Large intestine (tissue), 3 donors: Measurements from ENCODE around the gene PIK3AP1. TPM values are rescaled to one million over a fixed set of nuclear protein-coding genes. Genes with fewer than 3 reads are reported as not detected.

Source experiments
- DNase-seq, 2 donors: peaks; one replicate each; pipeline versions ENCODE4 v3.0.0 to v3.0.0-alpha.2; 2013
- H3K27ac ChIP-seq: one replicate; pipeline ENCODE4 v1.5.1; 2013; ENCODE audit warnings: low read length
- H3K27me3 ChIP-seq: 2 replicates; pipeline ENCODE4 v1.6.1; 2013; ENCODE audit warnings: low read length; ENCODE audit not compliant: control insufficient read depth, insufficient read depth
- H3K36me3 ChIP-seq: 2 replicates; pipeline ENCODE4 v1.6.1; 2013; ENCODE audit warnings: low read length; ENCODE audit not compliant: control insufficient read depth, insufficient read depth
- H3K4me1 ChIP-seq: one replicate; pipeline ENCODE4 v1.6.1; 2013; ENCODE audit warnings: low read length; ENCODE audit not compliant: control insufficient read depth, insufficient read depth
- H3K4me3 ChIP-seq: one replicate; pipeline ENCODE4 v1.5.1; 2013; ENCODE audit warnings: low read length
- H3K9me3 ChIP-seq: one replicate; pipeline ENCODE4 v1.6.1; 2013; ENCODE audit warnings: mild to moderate bottlenecking, low read depth, low read length, moderate library complexity; ENCODE audit not compliant: control insufficient read depth
- WGBS: methylation state at CpG from one replicate; pipeline ENCODE4 v1.1.5; 2013; ENCODE audit warnings: low lambda C conversion rate; ENCODE audit not compliant: insufficient coverage; 5-methylcytosine and 5-hydroxymethylcytosine counted together
- polyA plus RNA-seq: library from polyadenylated mRNA; unstranded; fragments of 120-200 nt; gene quantifications from one replicate; pipeline ENCODE4 v1.2.1, GENCODE V29; 2013

PIK3AP1 gene
- polyA plus RNA-seq, 1 donor: 5.7 TPM

DNA sequence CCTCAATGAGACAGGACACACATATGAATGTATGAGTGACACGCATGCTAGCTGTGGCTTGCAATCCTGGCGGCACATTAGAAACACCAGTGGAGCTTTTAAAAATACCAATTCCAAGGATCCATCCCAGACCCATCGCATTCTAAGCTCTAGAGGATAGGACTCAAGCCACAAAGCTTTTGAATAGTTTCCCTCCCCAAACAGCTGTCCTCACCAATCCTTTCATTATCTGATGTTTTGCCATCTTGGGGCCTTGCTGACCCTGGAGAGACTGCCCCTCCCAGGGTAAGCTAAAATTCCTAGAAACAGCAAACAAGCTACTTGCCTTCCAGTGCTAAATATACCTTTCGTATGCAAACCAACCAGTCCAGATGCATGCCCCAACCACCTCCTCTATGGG lies 124.6 kb downstream of the PIK3AP1 start:
- Histone ChIP-seq H3K9me3 (no peaks in the 10 kb centered on the region), H3K27ac (no peak overlapping the region), H3K27me3 (no peaks in the 10 kb centered on the region), H3K36me3 (no peaks in the 10 kb centered on the region), H3K4me1 (peaks cover 40% of the 10 kb centered on the region), H3K4me3 (no peak overlapping the region)
- no peak for DNase-seq
- WGBS: no CpG with 5 or more reads among the region's 4 CpGs

DNA sequence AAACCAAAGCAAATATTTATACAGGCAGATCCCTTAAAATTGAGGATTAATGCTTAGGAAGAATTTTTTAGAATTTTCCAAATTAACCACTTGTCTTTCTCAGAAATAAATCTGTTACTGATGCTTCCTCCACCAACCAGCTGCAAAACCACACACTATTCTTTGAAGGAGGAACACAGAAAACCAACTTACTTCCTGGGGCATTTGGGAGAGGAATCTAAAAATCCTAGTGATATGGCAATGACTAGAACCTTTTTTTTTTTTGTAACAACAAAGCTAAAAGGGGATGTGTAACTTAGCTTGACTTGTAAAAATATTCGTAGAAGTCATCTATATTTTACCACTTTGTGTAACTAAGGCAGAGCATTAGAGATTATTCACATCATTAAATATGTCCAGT lies 128.4 kb downstream of the PIK3AP1 start:
- no CpG with 5 or more reads among the region's 1 CpG for WGBS
- Histone ChIP-seq H3K9me3 (no peaks in the 10 kb centered on the region), H3K4me3 (no peak overlapping the region), H3K27ac (no peak overlapping the region), H3K36me3 (no peaks in the 10 kb centered on the region), H3K4me1 (peaks cover 37% of the 10 kb centered on the region), H3K27me3 (no peaks in the 10 kb centered on the region)
- no peak for DNase-seq

DNA sequence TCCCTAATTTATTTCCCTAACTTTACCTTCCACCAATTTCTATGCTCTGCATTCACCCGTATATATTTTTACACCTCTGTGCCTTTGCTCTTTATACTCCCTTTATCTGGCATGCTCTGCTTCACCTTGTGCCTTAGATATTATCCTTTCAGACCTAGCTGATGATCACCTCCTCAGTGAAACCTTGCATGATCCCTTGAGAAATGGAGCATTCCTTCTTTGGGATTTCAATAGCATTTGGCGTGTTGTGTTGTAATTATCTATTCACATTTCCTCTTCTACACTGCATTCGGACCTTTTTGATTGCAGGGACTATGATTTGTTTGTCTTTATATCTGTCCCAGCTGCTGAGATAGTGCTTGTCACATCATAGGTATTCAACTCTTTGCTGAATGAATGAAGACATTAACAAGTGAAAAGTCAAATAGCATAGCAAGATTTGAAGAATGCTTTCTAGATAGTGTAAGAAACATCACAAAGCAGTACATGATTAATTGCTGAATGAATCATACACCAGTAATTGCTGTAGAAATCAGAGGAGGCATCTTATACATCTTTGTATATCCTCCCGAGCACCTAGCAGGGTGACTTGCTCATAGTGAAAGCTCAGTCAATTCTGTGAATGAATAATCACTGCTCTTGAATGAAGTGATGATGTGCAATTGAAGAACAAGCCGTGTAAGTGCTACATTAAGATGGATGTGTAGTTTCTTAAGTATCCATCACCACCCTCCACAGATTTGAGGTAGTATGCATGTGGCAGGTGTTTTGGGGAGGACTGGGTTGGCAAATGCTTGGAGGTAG lies 131.5 kb downstream of the PIK3AP1 start:
- Histone ChIP-seq H3K36me3 (no peaks in the 10 kb centered on the region), H3K27me3 (no peaks in the 10 kb centered on the region), H3K27ac (peak overlapping the region; percentile 94), H3K4me3 (no peak overlapping the region), H3K9me3 (no peaks in the 10 kb centered on the region), H3K4me1 (peaks cover 25% of the 10 kb centered on the region)
- 20% methylated on average over 1 of the region's 5 CpGs for WGBS
- DNase-seq: peak in 1 of 2 donors; percentile 54

DNA sequence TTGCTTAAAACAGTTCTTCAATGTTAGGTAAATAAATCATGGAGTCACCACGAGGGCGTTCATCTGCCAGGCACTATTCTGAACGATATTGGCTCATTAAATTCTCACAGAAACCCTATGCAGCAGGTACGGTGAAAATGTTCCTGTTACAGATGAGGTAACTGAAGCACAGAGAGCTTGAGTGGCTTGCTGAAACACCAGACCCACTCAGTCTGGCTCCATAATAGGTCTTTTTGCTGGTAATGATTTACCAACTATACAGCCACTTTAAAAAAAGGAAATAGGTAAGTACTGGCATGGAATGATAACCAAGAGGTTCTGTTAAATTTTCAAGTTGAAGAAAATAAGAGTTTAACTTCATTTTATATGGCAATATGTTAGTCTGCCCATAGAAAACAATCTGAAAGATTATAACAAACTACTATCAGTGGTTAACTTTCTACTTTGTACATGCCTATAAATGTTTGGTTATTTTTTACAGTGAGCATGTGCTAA lies 132.2 kb downstream of the PIK3AP1 start:
- Histone ChIP-seq H3K36me3 (no peaks in the 10 kb centered on the region), H3K4me3 (peak overlapping the region; percentile 68), H3K27me3 (no peaks in the 10 kb centered on the region), H3K27ac (peak overlapping the region; percentile 94), H3K9me3 (no peaks in the 10 kb centered on the region), H3K4me1 (peaks cover 25% of the 10 kb centered on the region)
- 0% methylated on average over 1 of the region's 4 CpGs for WGBS
- peak in 1 of 2 donors; percentile 77 for DNase-seq

- Histone ChIP-seq H3K9me3 (no peaks in the 10 kb centered on the region), H3K27ac (peak overlapping the region; percentile 94), H3K4me3 (peak overlapping the region; percentile 68), H3K27me3 (no peaks in the 10 kb centered on the region), H3K4me1 (peaks cover 25% of the 10 kb centered on the region), H3K36me3 (no peaks in the 10 kb centered on the region)
- 10% methylated on average over 2 of the region's 25 CpGs for WGBS
- peak in 1 of 2 donors; percentile 84 for DNase-seq
Observed at GRCh38 chr10:96587264-96588059, 132.9 kb downstream of the PIK3AP1 start.

DNA sequence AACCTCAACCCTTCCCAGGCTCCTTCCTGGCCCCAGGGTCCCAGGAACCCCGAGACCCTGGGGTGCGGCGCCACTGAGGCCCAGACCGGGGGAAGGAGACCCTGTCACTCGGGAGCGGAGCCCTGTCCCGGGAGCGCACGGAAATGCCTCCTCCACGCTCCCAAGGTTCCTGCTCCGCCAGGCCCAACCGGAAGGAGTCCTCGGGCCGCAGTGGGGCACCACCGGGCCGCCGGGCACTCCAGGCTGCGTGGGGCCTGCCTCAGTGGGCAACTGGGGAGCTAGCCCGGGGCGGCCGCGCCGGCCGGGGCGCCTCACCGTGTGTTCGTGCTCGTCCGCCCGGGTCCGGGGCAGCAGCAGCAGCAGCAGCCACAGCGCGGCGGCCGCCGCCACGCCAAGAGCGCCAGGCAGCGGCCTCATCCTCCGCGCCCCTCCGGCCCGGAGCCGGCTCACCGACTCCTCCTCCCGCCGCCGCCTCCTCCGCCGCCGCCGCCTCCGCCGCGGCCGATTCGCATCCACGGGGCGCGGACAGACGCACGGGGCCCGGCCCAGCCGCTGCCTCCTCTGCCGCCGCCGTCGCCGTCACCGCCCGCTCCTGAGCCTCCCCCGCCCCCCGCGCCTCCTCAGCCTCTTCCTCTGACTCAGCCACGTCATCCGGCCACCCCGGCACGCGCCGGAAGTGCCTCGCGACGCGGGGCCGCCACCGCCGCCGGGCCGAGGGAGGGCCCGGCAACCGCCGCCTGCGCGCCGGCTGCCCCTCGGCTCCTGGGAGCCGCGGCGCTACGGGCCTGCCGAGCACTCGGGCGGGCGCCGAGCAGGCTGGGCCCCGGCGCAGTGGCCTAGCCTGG lies 133.7 kb downstream of the PIK3AP1 start, which contains the start of gene TM9SF3:
TM9SF3 (minus strand) TSS at position 594 of the 845 bp plus-strand sequence; CDS start at position 417, 177 bp downstream.
- Histone ChIP-seq H3K9me3 (no peaks in the 10 kb centered on the region), H3K4me1 (peaks cover 33% of the 10 kb centered on the region)
- WGBS: no CpG with 5 or more reads among the region's 107 CpGs

GRCh38 chr10:96585736-96586418 lies 134.4 kb downstream of the PIK3AP1 start:
- WGBS: no CpG with 5 or more reads among the region's 20 CpGs
- peak in 1 of 2 donors; percentile 48 for DNase-seq
- peaks cover 38% of the 10 kb centered on the region for H3K4me1 ChIP-seq
- H3K4me3 ChIP-seq: peak overlapping the region; percentile 96
- H3K9me3 ChIP-seq: no peaks in the 10 kb centered on the region
- H3K27me3 ChIP-seq: no peaks in the 10 kb centered on the region
- peak overlapping the region; percentile 98 for H3K27ac ChIP-seq
- H3K36me3 ChIP-seq: no peaks in the 10 kb centered on the region

More for the DNA sequence above, 133.7 kb downstream of the PIK3AP1 start, which contains the start of gene TM9SF3:
- peak within 1 kb of the TSS; percentile 96 for H3K4me3 ChIP-seq
- peak; percentile 89 to 94 for DNase-seq
- no peaks in the 10 kb centered on the region for H3K36me3 ChIP-seq
- H3K27me3 ChIP-seq: no peaks in the 10 kb centered on the region
- H3K27ac ChIP-seq: peak within 1 kb of the TSS; percentile 98

DNA sequence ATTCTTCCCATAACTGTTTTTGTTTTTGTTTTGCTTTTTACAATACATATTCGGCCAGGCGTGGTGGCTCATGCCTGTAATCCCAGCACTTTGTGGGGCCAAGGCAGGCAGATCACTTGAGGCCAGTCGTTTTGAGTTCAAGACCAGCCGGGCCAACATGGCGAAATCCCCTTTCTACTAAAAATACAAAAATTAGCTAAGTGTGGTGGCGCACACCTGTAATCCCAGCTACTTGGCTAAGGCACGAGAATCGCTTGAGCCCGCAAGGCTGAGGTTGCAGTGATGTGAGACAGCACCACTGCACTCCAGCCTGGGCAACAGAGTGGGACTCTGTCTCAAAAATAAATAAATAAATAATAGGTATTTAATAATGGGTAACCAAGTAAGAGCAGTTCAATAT lies 135.8 kb downstream of the PIK3AP1 start:
- Histone ChIP-seq H3K27me3 (no peaks in the 10 kb centered on the region), H3K4me3 (peak overlapping the region; percentile 96), H3K4me1 (peaks cover 42% of the 10 kb centered on the region), H3K27ac (no peak overlapping the region), H3K9me3 (no peaks in the 10 kb centered on the region), H3K36me3 (no peaks in the 10 kb centered on the region)
- no CpG with 5 or more reads among the region's 9 CpGs for WGBS
- no peak for DNase-seq

GRCh38 chr10:96584035-96584434 lies 136.3 kb downstream of the PIK3AP1 start:
- Histone ChIP-seq H3K27me3 (no peaks in the 10 kb centered on the region), H3K4me3 (no peak overlapping the region), H3K27ac (no peak overlapping the region), H3K9me3 (no peaks in the 10 kb centered on the region), H3K36me3 (no peaks in the 10 kb centered on the region), H3K4me1 (peaks cover 40% of the 10 kb centered on the region)
- 100% methylated on average over 1 of the region's 1 CpG for WGBS
- DNase-seq: no peak
